ENCODE measurements around the gene ZSCAN22. TPM values are rescaled to one million over a fixed set of nuclear protein-coding genes. Genes with fewer than 3 reads are reported as not detected.

Gene ZSCAN22
- total and polyA plus RNA-seq, 2 of the 13 experiments (the other 11 are each of a cell fraction or from before 2014, with no cell fraction given), result 2.5 to 3.5 TPM

DNA sequence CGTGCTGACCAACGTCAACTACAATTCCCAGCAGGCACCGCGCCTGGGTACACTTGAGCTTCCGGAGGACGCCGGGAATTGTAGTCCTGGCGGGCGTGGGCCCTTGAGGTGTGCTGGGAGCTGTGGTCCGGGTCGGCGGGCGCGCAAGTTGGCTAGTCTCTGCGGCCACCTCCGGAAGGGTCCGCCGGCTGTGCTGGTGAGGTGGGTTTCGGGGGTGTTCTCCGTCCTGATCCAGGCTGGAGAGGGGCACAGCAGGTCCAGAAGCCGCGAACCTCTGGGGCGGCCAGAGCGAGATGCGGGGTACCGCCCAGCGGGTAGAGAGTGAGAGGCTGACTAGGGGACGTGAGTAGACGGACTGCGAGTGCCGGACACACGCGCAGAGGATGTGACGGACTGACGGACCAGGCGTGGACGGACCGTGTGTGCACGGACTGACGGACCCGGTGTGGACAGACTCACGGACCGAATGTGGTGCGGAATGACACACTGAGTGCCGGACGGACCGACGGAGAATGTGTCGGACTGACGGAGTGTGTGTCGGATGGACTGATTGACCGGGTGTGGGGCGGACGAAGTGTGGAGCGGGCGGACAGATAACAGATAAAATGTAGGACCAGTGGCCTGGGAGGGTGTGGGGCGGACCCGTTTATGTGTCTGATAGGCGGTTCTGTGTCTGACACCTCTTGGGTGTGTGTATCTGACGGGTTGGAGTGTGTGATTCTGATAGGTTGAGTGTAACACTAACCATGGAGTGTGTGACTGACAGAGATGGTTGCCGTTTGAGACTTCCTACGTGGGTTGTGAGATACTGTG is at the start of gene ZSCAN22 (continued):
- TF ChIP-seq, protein P1, sequence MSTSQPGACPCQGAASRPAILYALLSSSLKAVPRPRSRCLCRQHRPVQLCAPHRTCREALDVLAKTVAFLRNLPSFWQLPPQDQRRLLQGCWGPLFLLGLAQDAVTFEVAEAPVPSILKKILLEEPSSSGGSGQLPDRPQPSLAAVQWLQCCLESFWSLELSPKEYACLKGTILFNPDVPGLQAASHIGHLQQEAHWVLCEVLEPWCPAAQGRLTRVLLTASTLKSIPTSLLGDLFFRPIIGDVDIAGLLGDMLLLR (CRISPR knock-in tag; IDR thresholded peaks at IDR 0.05), result peak; percentile 56; the same call in 1 of the 2 replicates
- 0 out of 2 replicates have a peak, but pooled peaks have one; percentile 87 for TF ChIP-seq ZFYVE20 (CRISPR knock-in tag; IDR thresholded peaks at IDR 0.05; ENCODE audit: borderline replicate concordance, low read depth)
- TF ChIP-seq ZFP36L2 (CRISPR knock-in tag; IDR thresholded peaks at IDR 0.05), result no peak
- TF ChIP-seq ZNF597 (CRISPR knock-in tag; IDR thresholded peaks at IDR 0.05), result 0 out of 2 replicates have a peak, but pooled peaks have one; percentile 39
- no peak for TF ChIP-seq ZNF615 (CRISPR knock-in tag; IDR thresholded peaks at IDR 0.05; ENCODE audit: borderline replicate concordance)
- peak; percentile 66; the same call in 1 of the 2 replicates for TF ChIP-seq KLF13 (CRISPR knock-in tag; IDR thresholded peaks at IDR 0.05)
- TF ChIP-seq THAP8 (CRISPR knock-in tag; IDR thresholded peaks at IDR 0.05; ENCODE audit: borderline replicate concordance), result no peak
- TF ChIP-seq ZNF776 (CRISPR knock-in tag; IDR thresholded peaks at IDR 0.05), result peak; percentile 19; the same call in 1 of the 2 replicates
- TF ChIP-seq DNMT1 (CRISPR knock-in tag; IDR thresholded peaks at IDR 0.05), result peak; percentile 88; the same call in 1 of the 2 replicates
- no peak for TF ChIP-seq CC2D1A (CRISPR knock-in tag; IDR thresholded peaks at IDR 0.05)
- TF ChIP-seq ARNT2 (CRISPR knock-in tag; IDR thresholded peaks at IDR 0.05; ENCODE audit: low read depth), result peak; percentile 58
- TF ChIP-seq SMAD3 (CRISPR knock-in tag; IDR thresholded peaks at IDR 0.05), result peak; percentile 57; the same call in 1 of the 2 replicates
- TF ChIP-seq CHD2 (IDR thresholded peaks at IDR 0.05; ENCODE audit: low read depth, low read length), result 0 out of 2 replicates have a peak, but pooled peaks have one; percentile 18
- peak; percentile 98 for TF ChIP-seq IRF2 (CRISPR knock-in tag; IDR thresholded peaks at IDR 0.05)
- TF ChIP-seq SNAPC4 (CRISPR knock-in tag; IDR thresholded peaks at IDR 0.05), result peak; percentile 94; the same call in 1 of the 2 replicates
- TF ChIP-seq PBX3 (CRISPR knock-in tag; IDR thresholded peaks at IDR 0.05; ENCODE audit: borderline replicate concordance), result no peak
- peak; percentile 79; the same call in 1 of the 2 replicates for TF ChIP-seq AKAP8 (CRISPR knock-in tag; IDR thresholded peaks at IDR 0.05)
- peak; percentile 57; the same call in 1 of the 2 replicates for TF ChIP-seq IKZF5 (CRISPR knock-in tag; IDR thresholded peaks at IDR 0.05)
